Hematopoietic multipotent progenitor cell treated with erythropoietin and hydrocortisone succinate and interleukin-3 and kit ligand, for 6 days (in vitro differentiated cells): ENCODE results near the gene LBHD2.

Experiments
- DNase-seq: peaks from one replicate; pipeline ENCODE4 v3.0.0-alpha.2; 2015

LBHD2 gene

GRCh38 chr14:103091883-103092222 is 7.8 kb downstream of the LBHD2 start:
- no peak for DNase-seq

- no peak for DNase-seq
These were observed 9.9 kb downstream of the LBHD2 start for GRCh38 chr14:103093856-103094405.

- no peak for DNase-seq
These were observed 10.6 kb downstream of the LBHD2 start, which contains the start of gene EXOC3L4 for GRCh38 chr14:103094406-103095209. EXOC3L4 (plus strand) TSS chr14:103094725; CDS start chr14:103100220, 5,495 bp downstream.

- DNase-seq, result no peak
These were observed 11.3 kb downstream of the LBHD2 start for GRCh38 chr14:103095210-103095778.

GRCh38 chr14:103096387-103096786 is 12.4 kb downstream of the LBHD2 start:
- no peak for DNase-seq

- DNase-seq, result no peak
These were observed 13.4 kb downstream of the LBHD2 start for GRCh38 chr14:103097244-103097993.

- DNase-seq, result no peak
These were observed 14.3 kb downstream of the LBHD2 start for GRCh38 chr14:103097994-103098957.

GRCh38 chr14:103099081-103099732 is 15.2 kb downstream of the LBHD2 start:
- DNase-seq, result peak; percentile 77

GRCh38 chr14:103099733-103100280 is 15.8 kb downstream of the LBHD2 start:
- no peak for DNase-seq

- DNase-seq, result no peak
These were observed 16.5 kb downstream of the LBHD2 start for GRCh38 chr14:103100281-103101121.

GRCh38 chr14:103101257-103101962 is 17.4 kb downstream of the LBHD2 start:
- no peak for DNase-seq

- DNase-seq, result no peak
These were observed 18.1 kb downstream of the LBHD2 start for GRCh38 chr14:103101963-103102688.

- DNase-seq, result no peak
These were observed 18.8 kb downstream of the LBHD2 start for GRCh38 chr14:103102689-103103260.

- DNase-seq, result peak; percentile 56
These were observed 19.7 kb downstream of the LBHD2 start for GRCh38 chr14:103103461-103104388.

- DNase-seq, result no peak
These were observed 20.3 kb downstream of the LBHD2 start for GRCh38 chr14:103104389-103104653.

GRCh38 chr14:103104654-103105452 is 20.8 kb downstream of the LBHD2 start:
- peak; percentile 65 for DNase-seq

GRCh38 chr14:103105580-103106150 is 21.7 kb downstream of the LBHD2 start:
- peak; percentile 44 for DNase-seq
